ENCODE results near the gene SPSB2. TPM values are rescaled to one million over a fixed set of nuclear protein-coding genes. Genes with fewer than 3 reads are reported as not detected.

Gene SPSB2
- total RNA-seq, 2 donors from 2014 or later, result 9.2 to 19.1 TPM

DNA sequence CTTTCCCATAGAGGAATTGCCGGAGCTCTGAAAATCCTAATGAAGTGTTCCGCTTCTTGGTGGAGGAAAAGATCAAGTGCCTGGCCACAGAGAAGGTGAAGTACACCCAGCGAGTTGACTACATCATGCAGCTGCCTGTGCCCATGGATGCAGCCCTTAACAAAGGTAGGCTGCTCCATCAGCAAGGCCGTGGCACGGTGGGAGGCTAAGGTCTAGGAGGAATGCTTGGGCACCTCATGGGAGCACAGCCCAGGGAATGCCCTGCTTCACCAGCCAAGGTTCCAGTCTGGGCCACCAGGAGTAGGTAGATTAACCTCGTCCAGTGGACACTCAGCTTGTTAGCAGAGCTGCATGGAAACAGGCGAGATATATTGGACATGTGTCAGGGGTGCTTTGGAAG is 12.2 kb downstream of the SPSB2 start:
- H3K9me3 ChIP-seq, result no peaks in the 10 kb centered on the region
- no peak overlapping the region for H3K4me3 ChIP-seq
- no peaks in the 10 kb centered on the region for H3K4me1 ChIP-seq (ENCODE audit: control insufficient read depth in 1 of 2, low read depth in 2 of 2)
- TF ChIP-seq, protein P1, sequence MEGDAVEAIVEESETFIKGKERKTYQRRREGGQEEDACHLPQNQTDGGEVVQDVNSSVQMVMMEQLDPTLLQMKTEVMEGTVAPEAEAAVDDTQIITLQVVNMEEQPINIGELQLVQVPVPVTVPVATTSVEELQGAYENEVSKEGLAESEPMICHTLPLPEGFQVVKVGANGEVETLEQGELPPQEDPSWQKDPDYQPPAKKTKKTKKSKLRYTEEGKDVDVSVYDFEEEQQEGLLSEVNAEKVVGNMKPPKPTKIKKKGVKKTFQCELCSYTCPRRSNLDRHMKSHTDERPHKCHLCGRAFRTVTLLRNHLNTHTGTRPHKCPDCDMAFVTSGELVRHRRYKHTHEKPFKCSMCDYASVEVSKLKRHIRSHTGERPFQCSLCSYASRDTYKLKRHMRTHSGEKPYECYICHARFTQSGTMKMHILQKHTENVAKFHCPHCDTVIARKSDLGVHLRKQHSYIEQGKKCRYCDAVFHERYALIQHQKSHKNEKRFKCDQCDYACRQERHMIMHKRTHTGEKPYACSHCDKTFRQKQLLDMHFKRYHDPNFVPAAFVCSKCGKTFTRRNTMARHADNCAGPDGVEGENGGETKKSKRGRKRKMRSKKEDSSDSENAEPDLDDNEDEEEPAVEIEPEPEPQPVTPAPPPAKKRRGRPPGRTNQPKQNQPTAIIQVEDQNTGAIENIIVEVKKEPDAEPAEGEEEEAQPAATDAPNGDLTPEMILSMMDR (IDR thresholded peaks at IDR 0.05), result no peak
- no peak overlapping the region for H3K27ac ChIP-seq
- no peak for DNase-seq (ENCODE audit: low spot score)
- no peak for ATAC-seq (ENCODE audit: insufficient number of reproducible peaks, low FRiP score, low read depth)
- H3K36me3 ChIP-seq, result peaks cover 84% of the 10 kb centered on the region
- H3K27me3 ChIP-seq (replicated peaks; ENCODE audit: insufficient read depth), result no peaks in the 10 kb centered on the region

DNA sequence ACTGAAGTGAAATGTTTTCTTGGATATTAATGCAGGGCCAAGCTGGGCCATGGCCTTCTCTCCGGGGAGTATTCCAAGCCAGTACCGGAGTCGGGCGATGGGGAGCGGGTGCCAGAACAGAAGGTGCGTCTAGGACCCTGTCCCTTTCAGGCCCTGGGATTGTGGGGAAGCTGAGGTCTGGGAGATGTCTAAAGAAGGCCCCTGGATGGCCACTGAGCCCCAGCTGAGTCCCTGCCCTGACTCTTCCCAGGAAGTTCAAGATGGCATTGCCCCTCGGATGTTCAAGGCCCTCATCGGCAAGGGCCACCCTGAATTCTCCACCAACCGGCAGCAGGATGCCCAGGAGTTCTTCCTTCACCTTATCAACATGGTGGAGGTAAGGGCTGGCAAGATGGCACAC is 13.0 kb downstream of the SPSB2 start:
- DNase-seq (ENCODE audit: low spot score) (no peak), ATAC-seq (ENCODE audit: insufficient number of reproducible peaks, low FRiP score, low read depth) (no peak)
- Histone ChIP-seq H3K9me3 (no peaks in the 10 kb centered on the region), H3K27me3 (replicated peaks; ENCODE audit: insufficient read depth) (no peaks in the 10 kb centered on the region), H3K27ac (no peak overlapping the region), H3K4me1 (ENCODE audit: control insufficient read depth in 1 of 2, low read depth in 2 of 2) (no peaks in the 10 kb centered on the region), H3K4me3 (no peak overlapping the region), H3K36me3 (peaks cover 90% of the 10 kb centered on the region)
- TF ChIP-seq, protein P1 (IDR thresholded peaks at IDR 0.05), result no peak

DNA sequence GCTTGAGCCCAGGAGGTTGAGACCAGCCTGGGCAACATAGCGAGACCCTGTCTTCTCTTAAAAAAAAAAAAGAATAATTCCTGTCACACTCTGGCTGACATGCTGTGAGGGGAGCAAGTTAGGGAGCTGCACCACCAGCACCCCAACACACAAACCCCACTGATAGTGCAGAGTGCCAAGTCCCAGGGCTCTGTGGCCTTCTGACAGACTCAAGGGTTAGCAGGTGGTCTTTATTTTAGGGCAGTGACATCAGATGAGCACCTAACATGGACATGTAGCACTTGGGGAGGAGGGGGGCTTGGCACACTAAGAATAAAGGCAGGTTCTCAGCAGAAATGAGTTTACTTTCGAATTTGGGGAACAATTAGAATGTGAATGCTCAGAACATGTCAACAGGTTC is 14.3 kb downstream of the SPSB2 start:
- no peak overlapping the region for H3K4me3 ChIP-seq
- DNase-seq (ENCODE audit: low spot score), result no peak
- H3K9me3 ChIP-seq, result no peaks in the 10 kb centered on the region
- no peak overlapping the region for H3K27ac ChIP-seq
- TF ChIP-seq, protein P1 (IDR thresholded peaks at IDR 0.05), result no peak
- ATAC-seq (ENCODE audit: insufficient number of reproducible peaks, low FRiP score, low read depth), result no peak
- H3K4me1 ChIP-seq (ENCODE audit: control insufficient read depth in 1 of 2, low read depth in 2 of 2), result peaks cover 0 to 6% of the 10 kb centered on the region in 2 donors
- H3K27me3 ChIP-seq (replicated peaks; ENCODE audit: insufficient read depth), result no peaks in the 10 kb centered on the region
- H3K36me3 ChIP-seq, result peaks cover 83% of the 10 kb centered on the region

DNA sequence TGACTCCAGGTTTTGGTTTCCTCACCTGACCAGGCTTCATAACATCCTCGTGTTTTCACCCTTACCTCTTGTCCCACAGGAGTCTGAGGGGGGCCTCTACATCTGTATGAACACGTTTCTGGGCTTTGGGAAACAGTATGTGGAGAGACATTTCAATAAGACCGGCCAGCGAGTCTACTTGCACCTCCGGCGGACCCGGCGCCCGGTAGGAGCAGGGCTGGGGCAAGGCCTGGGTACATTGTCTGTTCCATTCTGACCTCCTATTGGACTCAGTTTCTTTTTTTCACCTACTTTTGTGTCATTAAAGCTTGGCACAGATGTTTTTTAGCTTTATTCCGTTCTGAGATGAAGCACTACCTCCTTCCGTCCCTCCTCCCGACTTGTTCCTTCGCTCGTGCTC is 17.8 kb downstream of the SPSB2 start:
- peaks cover 7 to 16% of the 10 kb centered on the region in 2 donors for H3K4me1 ChIP-seq (ENCODE audit: control insufficient read depth in 1 of 2, low read depth in 2 of 2)
- peak overlapping the region in 1 of 2 donors; percentile 15 for H3K27ac ChIP-seq
- H3K27me3 ChIP-seq (replicated peaks; ENCODE audit: insufficient read depth), result no peaks in the 10 kb centered on the region
- no peaks in the 10 kb centered on the region for H3K9me3 ChIP-seq
- TF ChIP-seq, protein P1 (IDR thresholded peaks at IDR 0.05), result no peak
- DNase-seq (ENCODE audit: low spot score) (no peak), ATAC-seq (ENCODE audit: insufficient number of reproducible peaks, low FRiP score, low read depth) (no peak)
- H3K36me3 ChIP-seq, result peaks cover 50% of the 10 kb centered on the region
- H3K4me3 ChIP-seq, result no peak overlapping the region

DNA sequence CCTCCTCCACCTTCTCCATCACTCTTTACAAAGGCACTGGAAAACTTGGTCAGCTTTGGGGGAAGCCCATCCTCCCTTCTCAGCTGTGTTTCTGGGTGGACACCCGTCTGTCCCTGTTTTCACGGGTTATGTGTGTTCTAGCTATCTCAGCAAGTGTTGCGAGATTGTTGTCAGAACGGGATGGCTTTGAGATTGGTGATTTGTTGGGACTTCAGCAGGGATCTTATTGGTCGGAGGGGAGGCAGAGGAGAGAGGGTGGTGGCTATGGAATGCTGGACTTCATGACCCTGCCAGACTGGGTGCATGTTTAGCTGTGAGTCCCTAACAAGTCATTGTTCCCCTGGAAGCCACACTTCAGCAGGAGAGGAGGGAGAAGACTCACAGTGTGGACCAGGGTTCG is 19.1 kb downstream of the SPSB2 start:
- peaks cover 37% of the 10 kb centered on the region for H3K36me3 ChIP-seq
- peaks cover 7 to 16% of the 10 kb centered on the region in 2 donors for H3K4me1 ChIP-seq (ENCODE audit: control insufficient read depth in 1 of 2, low read depth in 2 of 2)
- peak overlapping the region; percentile 69 to 90 for H3K27ac ChIP-seq
- no peak for ATAC-seq (ENCODE audit: insufficient number of reproducible peaks, low FRiP score, low read depth)
- H3K27me3 ChIP-seq (replicated peaks; ENCODE audit: insufficient read depth), result no peaks in the 10 kb centered on the region
- H3K4me3 ChIP-seq, result no peak overlapping the region
- TF ChIP-seq, protein P1 (IDR thresholded peaks at IDR 0.05), result no peak
- H3K9me3 ChIP-seq, result no peaks in the 10 kb centered on the region
- DNase-seq (ENCODE audit: low spot score), result no peak
